Activated CD4-positive, CD25-positive, alpha-beta regulatory T cell (primary cell): ENCODE data around the gene LIPC.

Experiments
- DNase-seq, 4 experiments: peaks; one replicate each; lab custom pipeline; 2025; lab: John Stamatoyannopoulos, UW

Gene LIPC

GRCh38 chr15:58475573-58476524 is 44.1 kb downstream of the LIPC start:
- no peak for DNase-seq

GRCh38 chr15:58476525-58477162 is 44.9 kb downstream of the LIPC start:
- DNase-seq, result no peak

GRCh38 chr15:58477170-58477569 is 45.4 kb downstream of the LIPC start:
- DNase-seq, result no peak

- no peak for DNase-seq
Measured at GRCh38 chr15:58478035-58478434, 46.2 kb downstream of the LIPC start.

GRCh38 chr15:58478579-58478978 is 46.8 kb downstream of the LIPC start:
- no peak for DNase-seq

GRCh38 chr15:58479941-58480340 is 48.1 kb downstream of the LIPC start:
- no peak for DNase-seq

- DNase-seq, result no peak
Measured at GRCh38 chr15:58483376-58483775, 51.6 kb downstream of the LIPC start.

GRCh38 chr15:58484791-58485600 is 53.2 kb downstream of the LIPC start:
- DNase-seq, result peak in 2 of 4 experiments; percentile 28 to 50

GRCh38 chr15:58486062-58486461 is 54.3 kb downstream of the LIPC start:
- DNase-seq, result no peak

GRCh38 chr15:58486564-58486963 is 54.8 kb downstream of the LIPC start:
- DNase-seq, result no peak

- DNase-seq, result no peak
Measured at GRCh38 chr15:58487041-58487723, 55.4 kb downstream of the LIPC start.

GRCh38 chr15:58487724-58488120 is 55.9 kb downstream of the LIPC start:
- no peak for DNase-seq

- no peak for DNase-seq
Measured at GRCh38 chr15:58489289-58490085, 57.7 kb downstream of the LIPC start.

- no peak for DNase-seq
Measured at GRCh38 chr15:58490086-58490887, 58.5 kb downstream of the LIPC start.

GRCh38 chr15:58490888-58491473 is 59.2 kb downstream of the LIPC start:
- no peak for DNase-seq

GRCh38 chr15:58491499-58492202 is 59.9 kb downstream of the LIPC start:
- no peak for DNase-seq

GRCh38 chr15:58492661-58493397 is 61.0 kb downstream of the LIPC start:
- DNase-seq, result no peak

- DNase-seq, result no peak
Measured at GRCh38 chr15:58494567-58494966, 62.8 kb downstream of the LIPC start.
